Endodermal cell (in vitro differentiated cells): ENCODE measurements around the gene KHDC4. TPM values are rescaled to one million over a fixed set of nuclear protein-coding genes. Genes with fewer than 3 reads are reported as not detected.
A peak's percentile ranks its signal among the peaks of the same experiment; 100 is the strongest.

Experiments used
- DNase-seq: peaks from one replicate; pipeline ENCODE4 v3.0.0-alpha.2; 2017
- H3K27ac ChIP-seq: 2 replicates; pipeline ENCODE4 v1.5.1; 2013; ENCODE audit warnings: mild to moderate bottlenecking, low read depth, low read length, moderate library complexity
- H3K27me3 ChIP-seq: 2 replicates; pipeline ENCODE4 v1.6.1; 2013; ENCODE audit warnings: mild to moderate bottlenecking, low read length, moderate library complexity; ENCODE audit not compliant: insufficient read depth, control insufficient read depth, poor library complexity, severe bottlenecking
- H3K36me3 ChIP-seq: 2 replicates; pipeline ENCODE4 v1.7.0; 2013; ENCODE audit warnings: mild to moderate bottlenecking, low read length, moderate library complexity; ENCODE audit not compliant: control insufficient read depth, insufficient read depth
- H3K4me1 ChIP-seq: one replicate; pipeline ENCODE4 v1.7.0; 2013; ENCODE audit warnings: low read length; ENCODE audit not compliant: control insufficient read depth, insufficient read depth
- H3K4me3 ChIP-seq: 2 replicates; pipeline ENCODE4 v1.5.1; 2013; ENCODE audit warnings: mild to moderate bottlenecking, low read length, moderate library complexity
- H3K9ac ChIP-seq: 2 replicates; pipeline ENCODE4 v1.6.1; 2013; ENCODE audit warnings: mild to moderate bottlenecking, low read length, moderate library complexity; ENCODE audit not compliant: poor library complexity, severe bottlenecking; ENCODE audit errors: extremely low read depth
- H3K9me3 ChIP-seq: 2 replicates; pipeline ENCODE4 v1.6.1; 2013; ENCODE audit warnings: mild to moderate bottlenecking, low read length, moderate library complexity; ENCODE audit not compliant: control insufficient read depth
- H3K27ac Mint-ChIP-seq: 2 replicates; pipeline ENCODE4 v1.8.0; 2020; ENCODE audit warnings: mixed read lengths
- H3K27me3 Mint-ChIP-seq: 2 replicates; pipeline ENCODE4 v1.8.0; 2021; ENCODE audit warnings: mild to moderate bottlenecking, mixed read lengths; ENCODE audit not compliant: insufficient read depth
- H3K36me3 Mint-ChIP-seq: 2 replicates; pipeline ENCODE4 v1.8.0; 2020; ENCODE audit warnings: low read depth, mixed read lengths
- H3K4me1 Mint-ChIP-seq: 2 replicates; pipeline ENCODE4 v1.8.0; 2020; ENCODE audit warnings: mixed read lengths
- H3K4me3 Mint-ChIP-seq: 2 replicates; pipeline ENCODE4 v1.8.0; 2020; ENCODE audit warnings: mild to moderate bottlenecking, moderate library complexity, mixed read lengths
- H3K9me3 Mint-ChIP-seq: 2 replicates; pipeline ENCODE4 v1.8.0; 2020; ENCODE audit warnings: mild to moderate bottlenecking, mixed read lengths
- CTCF ChIP-seq: fragments of 200-600 bp; sonication (generic); conservative IDR thresholded peaks from 2 replicates; pipeline ENCODE4 v1.5.0; 2021; ENCODE audit warnings: antibody characterized with exemption, mild to moderate bottlenecking
- WGBS, 2 experiments: methylation state at CpG; one replicate each; pipeline versions ENCODE4 v1.1.5 to v1.1.7; 2013; ENCODE audit warnings: missing lambda C conversion rate in 2 of 2, mixed read lengths in 1 of 2; ENCODE audit not compliant: insufficient coverage in 1 of 2, insufficient read length in 1 of 2; 5-methylcytosine and 5-hydroxymethylcytosine counted together
- total RNA-seq, 2 donors: library from RNA; stranded (reverse); fragmentation: NEBNext Ultra II Directional in 1 of 2; extraction: Animal tissue kit (Norgen Biotek cat#: 25700) in 1 of 2; gene quantifications; 2 replicates in 1 of 2; 3 replicates in 1 of 2; pipeline ENCODE4 v1.2.1, GENCODE V29; 2021

KHDC4 gene
- total RNA-seq, 2 donors from 2014 or later: 67.7 to 76.2 TPM

DNA sequence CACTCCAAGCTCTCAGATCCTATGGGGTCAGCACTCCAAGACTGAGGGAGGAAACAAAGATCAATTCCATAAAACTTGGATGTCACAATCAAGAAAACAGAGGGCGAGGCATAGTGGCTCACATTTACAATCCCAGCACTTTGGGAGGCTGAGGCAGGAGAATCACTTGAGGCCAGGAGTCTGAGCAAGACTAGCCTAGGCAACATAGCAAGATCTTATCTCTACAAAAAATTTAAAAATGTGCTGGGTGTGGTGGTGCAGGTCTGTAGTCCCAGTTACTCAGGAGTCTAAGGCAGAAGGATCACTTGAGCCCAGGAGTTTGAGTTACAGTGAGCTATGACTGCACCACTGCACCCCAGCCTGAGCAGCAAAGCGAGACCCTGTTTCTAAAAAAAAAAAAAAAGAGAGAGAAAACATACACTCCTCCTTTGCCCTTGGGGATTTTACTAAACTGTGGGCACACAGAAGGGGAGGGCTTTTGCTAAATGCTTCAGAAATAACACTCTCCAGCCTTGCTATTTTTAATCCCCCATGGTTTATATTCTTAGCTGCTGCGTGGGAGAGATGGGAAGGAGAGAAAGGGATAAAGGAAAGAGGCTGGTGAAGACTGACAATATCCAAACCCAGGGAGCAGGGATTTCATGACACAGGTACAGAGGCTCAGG lies 26.0 kb upstream of the KHDC4 start:
- Mint-ChIP-seq H3K4me3 (no peak overlapping the region), H3K4me1 (no peaks in the 10 kb centered on the region), H3K27ac (peak overlapping the region; percentile 85), H3K36me3 (peaks cover 77% of the 10 kb centered on the region), H3K9me3 (no peaks in the 10 kb centered on the region), H3K27me3 (no peaks in the 10 kb centered on the region)
- peaks cover 91% of the 10 kb centered on the region for H3K36me3 ChIP-seq
- TF ChIP-seq CTCF: no peak
- H3K4me1 ChIP-seq: peaks cover 11% of the 10 kb centered on the region
- H3K27ac ChIP-seq: no peak overlapping the region
- DNase-seq: no peak
- H3K4me3 ChIP-seq: no peak overlapping the region
- no peaks in the 10 kb centered on the region for H3K9me3 ChIP-seq
- WGBS, 2 experiments: 95 to 100% methylated on average over 1 to 2 of the region's 3 CpGs
- H3K27me3 ChIP-seq: no peaks in the 10 kb centered on the region
- H3K9ac ChIP-seq: no peak overlapping the region

DNA sequence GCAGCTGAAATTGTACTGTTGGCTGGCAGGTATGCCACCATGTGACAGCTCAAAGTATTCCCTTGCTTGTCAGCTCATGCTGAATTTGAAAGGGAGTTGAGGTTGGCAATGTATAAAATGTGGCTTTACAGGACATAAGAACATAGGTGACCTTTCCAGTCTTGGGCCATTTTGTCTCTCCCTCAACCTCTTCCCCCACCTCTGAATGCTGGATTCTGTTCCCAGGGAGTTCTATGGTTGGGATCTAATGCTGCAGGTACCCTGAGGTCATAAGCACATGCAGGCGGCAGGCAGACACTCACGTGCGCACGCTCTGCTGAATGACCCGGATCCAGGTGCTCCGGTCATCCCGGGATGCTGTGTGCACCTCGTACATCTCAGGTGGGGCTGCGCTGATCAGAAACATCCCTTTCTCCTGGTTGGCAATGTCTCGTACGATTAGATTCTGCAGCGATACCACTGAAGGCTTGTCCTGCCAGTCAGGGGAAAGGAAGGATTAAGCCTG lies 23.2 kb upstream of the KHDC4 start:
- Mint-ChIP-seq H3K27ac (no peak overlapping the region), H3K27me3 (no peaks in the 10 kb centered on the region), H3K36me3 (peaks cover 81% of the 10 kb centered on the region), H3K4me1 (no peaks in the 10 kb centered on the region), H3K9me3 (no peaks in the 10 kb centered on the region), H3K4me3 (no peak overlapping the region)
- no peak for TF ChIP-seq CTCF
- H3K4me1 ChIP-seq: peaks cover 8% of the 10 kb centered on the region
- no peak overlapping the region for H3K9ac ChIP-seq
- H3K9me3 ChIP-seq: no peaks in the 10 kb centered on the region
- no peak overlapping the region for H3K4me3 ChIP-seq
- no peak for DNase-seq
- peaks cover 95% of the 10 kb centered on the region for H3K36me3 ChIP-seq
- WGBS, 2 experiments: 96 to 97% methylated on average over 12 of the region's 12 CpGs
- no peak overlapping the region for H3K27ac ChIP-seq
- H3K27me3 ChIP-seq: no peaks in the 10 kb centered on the region

DNA sequence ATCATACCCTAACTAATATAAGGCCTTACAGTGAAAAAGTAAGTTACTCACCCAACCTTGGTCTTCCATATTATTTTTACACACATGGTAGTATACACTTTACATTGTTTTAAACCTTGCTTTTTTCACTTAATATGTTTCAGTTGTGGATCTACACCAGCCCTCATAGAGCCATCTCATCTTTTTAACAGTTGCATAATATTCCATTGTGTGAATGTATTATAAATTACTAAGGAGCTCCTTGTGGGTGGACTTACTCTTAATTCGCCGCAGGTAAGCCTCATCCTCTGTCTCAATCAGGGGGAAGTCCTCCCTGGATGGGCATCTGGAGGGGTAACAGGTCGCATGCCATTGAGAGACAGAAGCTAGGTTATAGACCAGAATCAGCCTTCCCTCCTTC lies 20.4 kb upstream of the KHDC4 start:
- Histone ChIP-seq H3K4me1 (no peaks in the 10 kb centered on the region), H3K4me3 (no peak overlapping the region), H3K9me3 (no peaks in the 10 kb centered on the region), H3K9ac (no peak overlapping the region), H3K36me3 (peaks cover 94% of the 10 kb centered on the region), H3K27ac (no peak overlapping the region), H3K27me3 (no peaks in the 10 kb centered on the region)
- Mint-ChIP-seq H3K4me1 (no peaks in the 10 kb centered on the region), H3K9me3 (no peaks in the 10 kb centered on the region), H3K4me3 (no peak overlapping the region), H3K36me3 (peaks cover 77% of the 10 kb centered on the region), H3K27me3 (no peaks in the 10 kb centered on the region), H3K27ac (no peak overlapping the region)
- WGBS, 2 experiments: 99 to 100% methylated on average over 1 to 3 of the region's 3 CpGs
- no peak for DNase-seq
- no peak for TF ChIP-seq CTCF
